SH-SY5Y (cell line): ENCODE data around the gene CENPU.

Experiments used
- GATA2 ChIP-seq: IDR thresholded peaks from 2 replicates; pipeline ENCODE4 v1.6.1; 2011; ENCODE audit warnings: mild to moderate bottlenecking, low read depth, low read length
- GATA3 ChIP-seq: IDR thresholded peaks from 2 replicates; pipeline ENCODE4 v1.6.1; 2011; ENCODE audit warnings: low read depth, mild to moderate bottlenecking, low read length, moderate library complexity

- TF ChIP-seq GATA2 (no peak), GATA3 (no peak)
Observed at GRCh38 chr4:184684491-184685189, 49.3 kb downstream of the CENPU start.
